H1 (cell line): ENCODE measurements around the gene NUDT3.

ENCODE experiments used
- EGR1 ChIP-seq: IDR thresholded peaks from 2 replicates; pipeline ENCODE4 v1.6.1; 2011; ENCODE audit warnings: low read depth, low read length, borderline replicate concordance
- EP300 ChIP-seq, 2 experiments: IDR thresholded peaks; 1 replicate in 1 of 2; 2 replicates in 1 of 2; pipeline ENCODE4 v1.6.1; 2011 to 2012; ENCODE audit warnings: low read depth in 2 of 2, low read length in 2 of 2, mild to moderate bottlenecking in 2 of 2, borderline replicate concordance in 1 of 2, inconsistent platforms in 1 of 2, moderate library complexity in 1 of 2
- EZH2 ChIP-seq: fragments of 200-600 bp; sonication (generic); IDR thresholded peaks from 2 replicates; pipeline ENCODE4 v1.7.1; 2012; ENCODE audit warnings: low read depth, mild to moderate bottlenecking, moderate library complexity, low read length, inconsistent platforms; ENCODE audit not compliant: severe bottlenecking
- JUN ChIP-seq: IDR thresholded peaks from 2 replicates; pipeline ENCODE4 v1.6.1; 2011; ENCODE audit warnings: low read depth, mild to moderate bottlenecking, improper control_type of control experiment, low read length
- POLR2AphosphoS5 ChIP-seq: IDR thresholded peaks from 2 replicates; pipeline ENCODE4 v1.6.1; 2011; ENCODE audit warnings: low read depth, low read length
- RBBP5 ChIP-seq: IDR thresholded peaks from 2 replicates; pipeline ENCODE4 v1.7.1; 2012; ENCODE audit warnings: low read depth, mild to moderate bottlenecking, inconsistent platforms, low read length, moderate library complexity, borderline replicate concordance
- SIX5 ChIP-seq: IDR thresholded peaks from 2 replicates; pipeline ENCODE4 v1.6.1; 2011; ENCODE audit warnings: mild to moderate bottlenecking, low read depth, low read length
- SRF ChIP-seq: IDR thresholded peaks from 2 replicates; pipeline ENCODE4 v1.6.1; 2011; ENCODE audit warnings: mild to moderate bottlenecking, low read depth, low read length, moderate library complexity
- TAF1 ChIP-seq: IDR thresholded peaks from 2 replicates; pipeline ENCODE4 v1.6.1; 2011; ENCODE audit warnings: mild to moderate bottlenecking, low read depth, low read length
- TAF7 ChIP-seq: optimal IDR thresholded peaks from 2 replicates; pipeline ENCODE3; 2011; ENCODE audit warnings: low read depth, mild to moderate bottlenecking, inconsistent platforms, low read length, moderate library complexity, borderline replicate concordance
- ZNF274 ChIP-seq: IDR thresholded peaks from 2 replicates; pipeline ENCODE4 v1.7.0; 2012; ENCODE audit warnings: low read length, borderline replicate concordance; ENCODE audit errors: extremely low read depth
- TF ChIP-seq, protein P1 (sequence below): IDR thresholded peaks from 2 replicates; pipeline ENCODE4 v1.6.1; 2012; ENCODE audit warnings: inconsistent platforms
- TF ChIP-seq, protein P2 (sequence below): IDR thresholded peaks from 2 replicates; pipeline ENCODE4 v1.6.1; 2012; ENCODE audit warnings: low read length, inconsistent platforms
- TF ChIP-seq, protein P3 (sequence below), 3 experiments: IDR thresholded peaks; 1 replicate in 2 of 3; 2 replicates in 1 of 3; pipeline versions ENCODE4 v1.5.1 to v1.6.1; 2011; ENCODE audit warnings: low read length in 3 of 3, mild to moderate bottlenecking in 3 of 3, inconsistent platforms in 2 of 3, low read depth in 1 of 3, moderate library complexity in 1 of 3; ENCODE audit not compliant: insufficient read depth in 1 of 3; ENCODE audit errors: control extremely low read depth in 1 of 3

GRCh38 chr6:34246249-34246562 lies 146.3 kb downstream of the NUDT3 start:
- TF ChIP-seq TAF1 (no peak), ZNF274 (no peak), SIX5 (no peak), EP300 (IDR thresholded peaks at IDR 0.05; ENCODE audit: borderline replicate concordance in 1 of 2, low read depth in 2 of 2, low read length in 2 of 2) (no peak), EZH2 (no peak), JUN (no peak), POLR2AphosphoS5 (no peak), EGR1 (no peak), RBBP5 (no peak), SRF (no peak), TAF7 (no peak)
- TF ChIP-seq, protein P1, sequence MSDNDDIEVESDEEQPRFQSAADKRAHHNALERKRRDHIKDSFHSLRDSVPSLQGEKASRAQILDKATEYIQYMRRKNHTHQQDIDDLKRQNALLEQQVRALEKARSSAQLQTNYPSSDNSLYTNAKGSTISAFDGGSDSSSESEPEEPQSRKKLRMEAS, result no peak
- TF ChIP-seq, protein P2, sequence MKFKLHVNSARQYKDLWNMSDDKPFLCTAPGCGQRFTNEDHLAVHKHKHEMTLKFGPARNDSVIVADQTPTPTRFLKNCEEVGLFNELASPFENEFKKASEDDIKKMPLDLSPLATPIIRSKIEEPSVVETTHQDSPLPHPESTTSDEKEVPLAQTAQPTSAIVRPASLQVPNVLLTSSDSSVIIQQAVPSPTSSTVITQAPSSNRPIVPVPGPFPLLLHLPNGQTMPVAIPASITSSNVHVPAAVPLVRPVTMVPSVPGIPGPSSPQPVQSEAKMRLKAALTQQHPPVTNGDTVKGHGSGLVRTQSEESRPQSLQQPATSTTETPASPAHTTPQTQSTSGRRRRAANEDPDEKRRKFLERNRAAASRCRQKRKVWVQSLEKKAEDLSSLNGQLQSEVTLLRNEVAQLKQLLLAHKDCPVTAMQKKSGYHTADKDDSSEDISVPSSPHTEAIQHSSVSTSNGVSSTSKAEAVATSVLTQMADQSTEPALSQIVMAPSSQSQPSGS, result no peak
- TF ChIP-seq, protein P3, sequence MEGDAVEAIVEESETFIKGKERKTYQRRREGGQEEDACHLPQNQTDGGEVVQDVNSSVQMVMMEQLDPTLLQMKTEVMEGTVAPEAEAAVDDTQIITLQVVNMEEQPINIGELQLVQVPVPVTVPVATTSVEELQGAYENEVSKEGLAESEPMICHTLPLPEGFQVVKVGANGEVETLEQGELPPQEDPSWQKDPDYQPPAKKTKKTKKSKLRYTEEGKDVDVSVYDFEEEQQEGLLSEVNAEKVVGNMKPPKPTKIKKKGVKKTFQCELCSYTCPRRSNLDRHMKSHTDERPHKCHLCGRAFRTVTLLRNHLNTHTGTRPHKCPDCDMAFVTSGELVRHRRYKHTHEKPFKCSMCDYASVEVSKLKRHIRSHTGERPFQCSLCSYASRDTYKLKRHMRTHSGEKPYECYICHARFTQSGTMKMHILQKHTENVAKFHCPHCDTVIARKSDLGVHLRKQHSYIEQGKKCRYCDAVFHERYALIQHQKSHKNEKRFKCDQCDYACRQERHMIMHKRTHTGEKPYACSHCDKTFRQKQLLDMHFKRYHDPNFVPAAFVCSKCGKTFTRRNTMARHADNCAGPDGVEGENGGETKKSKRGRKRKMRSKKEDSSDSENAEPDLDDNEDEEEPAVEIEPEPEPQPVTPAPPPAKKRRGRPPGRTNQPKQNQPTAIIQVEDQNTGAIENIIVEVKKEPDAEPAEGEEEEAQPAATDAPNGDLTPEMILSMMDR (IDR thresholded peaks at IDR 0.05; ENCODE audit: control extremely low read depth in 1 of 3, insufficient read depth in 1 of 3, low read depth in 1 of 3, low read length in 3 of 3), result no peak
